ENCODE results near the gene MEF2C. TPM values are rescaled to one million over a fixed set of nuclear protein-coding genes. Genes with fewer than 3 reads are reported as not detected.

The MEF2C gene
- total RNA-seq, 1 experiment from 2014 or later = 1.7 TPM

DNA sequence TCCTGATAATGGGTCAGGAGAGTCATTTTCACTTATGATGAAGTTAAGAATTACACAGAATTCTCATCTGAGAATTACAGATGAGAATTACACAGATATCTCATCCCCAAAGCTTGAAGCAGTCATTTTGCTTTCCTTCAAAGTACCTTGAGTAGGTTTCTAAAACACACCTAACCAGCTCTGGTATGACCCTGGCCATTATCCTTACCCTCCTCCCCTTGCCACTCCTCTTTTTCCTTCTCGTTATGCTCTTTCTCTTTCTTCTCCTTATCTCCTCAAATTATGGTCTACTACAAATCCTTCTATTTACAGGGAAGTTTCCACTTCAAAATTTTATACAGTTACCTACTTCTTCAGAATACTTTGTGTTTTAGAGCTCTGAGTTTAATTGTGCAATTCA lies 44.5 kb downstream of the MEF2C start:
- peak; percentile 26; the same call in 1 of the 2 replicates for ATAC-seq
- no peak for DNase-seq (ENCODE audit: low spot score)
- POLR2A ChIA-PET = no interaction called here

GRCh38 chr5:88837817-88838216 lies 45.2 kb downstream of the MEF2C start:
- no peak for DNase-seq (ENCODE audit: low spot score)
- no peak for ATAC-seq
- H3K4me3 Mint-ChIP-seq = no peak overlapping the region
- CTCF ChIA-PET = interaction anchor here (1.5 kb wide), 1 partner anchor 108 kb away, joined by 5 read pairs; no protein-coding TSS in a partner anchor
- no peaks in the 10 kb centered on the region for H3K27me3 Mint-ChIP-seq (ENCODE audit: low read depth)
- H3K27ac Mint-ChIP-seq = no peak overlapping the region
- TF ChIP-seq NFE2L1 (CRISPR knock-in tag; IDR thresholded peaks at IDR 0.05) (no peak), RORB (CRISPR knock-in tag; IDR thresholded peaks at IDR 0.05) (no peak), FOXJ3 (CRISPR knock-in tag; IDR thresholded peaks at IDR 0.05; ENCODE audit: borderline replicate concordance) (no peak), ATF3 (CRISPR knock-in tag; conservative IDR thresholded peaks at IDR 0.05) (no peak), NFATC4 (CRISPR knock-in tag; IDR thresholded peaks at IDR 0.05) (no peak), TEAD1 (CRISPR knock-in tag; IDR thresholded peaks at IDR 0.05) (no peak), ATF2 (CRISPR knock-in tag; IDR thresholded peaks at IDR 0.05; ENCODE audit: borderline replicate concordance, low read depth) (no peak), E2F4 (CRISPR knock-in tag; IDR thresholded peaks at IDR 0.05; ENCODE audit: borderline replicate concordance, low read depth) (no peak), KAT7 (CRISPR knock-in tag; IDR thresholded peaks at IDR 0.05; ENCODE audit: borderline replicate concordance) (no peak), TP53 (CRISPR knock-in tag; IDR thresholded peaks at IDR 0.05) (no peak), CREM (CRISPR knock-in tag; IDR thresholded peaks at IDR 0.05) (no peak), CREB1 (CRISPR knock-in tag; IDR thresholded peaks at IDR 0.05) (no peak), CBFB (CRISPR knock-in tag; IDR thresholded peaks at IDR 0.05; ENCODE audit: low read depth) (no peak), ZNF138 (CRISPR knock-in tag; conservative IDR thresholded peaks at IDR 0.05) (no peak), MXD4 (CRISPR knock-in tag; IDR thresholded peaks at IDR 0.05; ENCODE audit: borderline replicate concordance) (no peak)
- TF ChIP-seq, protein P1, sequence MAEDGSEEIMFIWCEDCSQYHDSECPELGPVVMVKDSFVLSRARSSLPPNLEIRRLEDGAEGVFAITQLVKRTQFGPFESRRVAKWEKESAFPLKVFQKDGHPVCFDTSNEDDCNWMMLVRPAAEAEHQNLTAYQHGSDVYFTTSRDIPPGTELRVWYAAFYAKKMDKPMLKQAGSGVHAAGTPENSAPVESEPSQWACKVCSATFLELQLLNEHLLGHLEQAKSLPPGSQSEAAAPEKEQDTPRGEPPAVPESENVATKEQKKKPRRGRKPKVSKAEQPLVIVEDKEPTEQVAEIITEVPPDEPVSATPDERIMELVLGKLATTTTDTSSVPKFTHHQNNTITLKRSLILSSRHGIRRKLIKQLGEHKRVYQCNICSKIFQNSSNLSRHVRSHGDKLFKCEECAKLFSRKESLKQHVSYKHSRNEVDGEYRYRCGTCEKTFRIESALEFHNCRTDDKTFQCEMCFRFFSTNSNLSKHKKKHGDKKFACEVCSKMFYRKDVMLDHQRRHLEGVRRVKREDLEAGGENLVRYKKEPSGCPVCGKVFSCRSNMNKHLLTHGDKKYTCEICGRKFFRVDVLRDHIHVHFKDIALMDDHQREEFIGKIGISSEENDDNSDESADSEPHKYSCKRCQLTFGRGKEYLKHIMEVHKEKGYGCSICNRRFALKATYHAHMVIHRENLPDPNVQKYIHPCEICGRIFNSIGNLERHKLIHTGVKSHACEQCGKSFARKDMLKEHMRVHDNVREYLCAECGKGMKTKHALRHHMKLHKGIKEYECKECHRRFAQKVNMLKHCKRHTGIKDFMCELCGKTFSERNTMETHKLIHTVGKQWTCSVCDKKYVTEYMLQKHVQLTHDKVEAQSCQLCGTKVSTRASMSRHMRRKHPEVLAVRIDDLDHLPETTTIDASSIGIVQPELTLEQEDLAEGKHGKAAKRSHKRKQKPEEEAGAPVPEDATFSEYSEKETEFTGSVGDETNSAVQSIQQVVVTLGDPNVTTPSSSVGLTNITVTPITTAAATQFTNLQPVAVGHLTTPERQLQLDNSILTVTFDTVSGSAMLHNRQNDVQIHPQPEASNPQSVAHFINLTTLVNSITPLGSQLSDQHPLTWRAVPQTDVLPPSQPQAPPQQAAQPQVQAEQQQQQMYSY (CRISPR knock-in tag; IDR thresholded peaks at IDR 0.05) = no peak
- TF ChIP-seq, protein P2, sequence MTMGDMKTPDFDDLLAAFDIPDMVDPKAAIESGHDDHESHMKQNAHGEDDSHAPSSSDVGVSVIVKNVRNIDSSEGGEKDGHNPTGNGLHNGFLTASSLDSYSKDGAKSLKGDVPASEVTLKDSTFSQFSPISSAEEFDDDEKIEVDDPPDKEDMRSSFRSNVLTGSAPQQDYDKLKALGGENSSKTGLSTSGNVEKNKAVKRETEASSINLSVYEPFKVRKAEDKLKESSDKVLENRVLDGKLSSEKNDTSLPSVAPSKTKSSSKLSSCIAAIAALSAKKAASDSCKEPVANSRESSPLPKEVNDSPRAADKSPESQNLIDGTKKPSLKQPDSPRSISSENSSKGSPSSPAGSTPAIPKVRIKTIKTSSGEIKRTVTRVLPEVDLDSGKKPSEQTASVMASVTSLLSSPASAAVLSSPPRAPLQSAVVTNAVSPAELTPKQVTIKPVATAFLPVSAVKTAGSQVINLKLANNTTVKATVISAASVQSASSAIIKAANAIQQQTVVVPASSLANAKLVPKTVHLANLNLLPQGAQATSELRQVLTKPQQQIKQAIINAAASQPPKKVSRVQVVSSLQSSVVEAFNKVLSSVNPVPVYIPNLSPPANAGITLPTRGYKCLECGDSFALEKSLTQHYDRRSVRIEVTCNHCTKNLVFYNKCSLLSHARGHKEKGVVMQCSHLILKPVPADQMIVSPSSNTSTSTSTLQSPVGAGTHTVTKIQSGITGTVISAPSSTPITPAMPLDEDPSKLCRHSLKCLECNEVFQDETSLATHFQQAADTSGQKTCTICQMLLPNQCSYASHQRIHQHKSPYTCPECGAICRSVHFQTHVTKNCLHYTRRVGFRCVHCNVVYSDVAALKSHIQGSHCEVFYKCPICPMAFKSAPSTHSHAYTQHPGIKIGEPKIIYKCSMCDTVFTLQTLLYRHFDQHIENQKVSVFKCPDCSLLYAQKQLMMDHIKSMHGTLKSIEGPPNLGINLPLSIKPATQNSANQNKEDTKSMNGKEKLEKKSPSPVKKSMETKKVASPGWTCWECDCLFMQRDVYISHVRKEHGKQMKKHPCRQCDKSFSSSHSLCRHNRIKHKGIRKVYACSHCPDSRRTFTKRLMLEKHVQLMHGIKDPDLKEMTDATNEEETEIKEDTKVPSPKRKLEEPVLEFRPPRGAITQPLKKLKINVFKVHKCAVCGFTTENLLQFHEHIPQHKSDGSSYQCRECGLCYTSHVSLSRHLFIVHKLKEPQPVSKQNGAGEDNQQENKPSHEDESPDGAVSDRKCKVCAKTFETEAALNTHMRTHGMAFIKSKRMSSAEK (CRISPR knock-in tag; IDR thresholded peaks at IDR 0.05; ENCODE audit: borderline replicate concordance) = no peak
- no peaks in the 10 kb centered on the region for H3K9me3 Mint-ChIP-seq
- POLR2A ChIA-PET = no interaction called here
- H3K36me3 Mint-ChIP-seq = no peaks in the 10 kb centered on the region
- H3K4me1 Mint-ChIP-seq = peaks cover 10% of the 10 kb centered on the region

More for the DNA sequence above, 44.5 kb downstream of the MEF2C start:
- Mint-ChIP-seq H3K27me3 (ENCODE audit: low read depth) (no peaks in the 10 kb centered on the region), H3K36me3 (no peaks in the 10 kb centered on the region), H3K27ac (no peak overlapping the region), H3K4me1 (peaks cover 10% of the 10 kb centered on the region), H3K9me3 (no peaks in the 10 kb centered on the region), H3K4me3 (no peak overlapping the region)
- CTCF ChIA-PET = no interaction called here
- TF ChIP-seq SOX15 (CRISPR knock-in tag; IDR thresholded peaks at IDR 0.05) (no peak), TCF7 (CRISPR knock-in tag; IDR thresholded peaks at IDR 0.05; ENCODE audit: low read depth) (no peak)
- TF ChIP-seq, protein P3, sequence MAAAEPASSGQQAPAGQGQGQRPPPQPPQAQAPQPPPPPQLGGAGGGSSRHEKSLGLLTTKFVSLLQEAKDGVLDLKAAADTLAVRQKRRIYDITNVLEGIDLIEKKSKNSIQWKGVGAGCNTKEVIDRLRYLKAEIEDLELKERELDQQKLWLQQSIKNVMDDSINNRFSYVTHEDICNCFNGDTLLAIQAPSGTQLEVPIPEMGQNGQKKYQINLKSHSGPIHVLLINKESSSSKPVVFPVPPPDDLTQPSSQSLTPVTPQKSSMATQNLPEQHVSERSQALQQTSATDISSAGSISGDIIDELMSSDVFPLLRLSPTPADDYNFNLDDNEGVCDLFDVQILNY (CRISPR knock-in tag; IDR thresholded peaks at IDR 0.05) = no peak
